SK-N-MC (cell line): ENCODE measurements around the gene YBX3.

Experiments used
- EZH2 ChIP-seq: fragments of 200-600 bp; sonication (generic); IDR thresholded peaks from one replicate; pipeline ENCODE4 v1.6.1; 2017; ENCODE audit warnings: antibody characterized with exemption
- FOXP2 ChIP-seq: optimal IDR thresholded peaks from 2 replicates; pipeline ENCODE3; 2011; ENCODE audit warnings: mild to moderate bottlenecking, moderate library complexity; ENCODE audit not compliant: insufficient read depth; ENCODE audit errors: extremely low read length, control extremely low read depth
- POLR2AphosphoS5 ChIP-seq: IDR thresholded peaks from 2 replicates; pipeline ENCODE4 v1.6.1; 2012; ENCODE audit warnings: mild to moderate bottlenecking, low read depth, low read length, borderline replicate concordance

- no peak for TF ChIP-seq POLR2AphosphoS5
- TF ChIP-seq EZH2, result no peak
- TF ChIP-seq FOXP2, result no peak
These were observed 6.3 kb downstream of the YBX3 start for GRCh38 chr12:10716704-10717315.
